ENCODE data around the gene KCNMA1.

Gene KCNMA1

GRCh38 chr10:77158666-77159065 is 478.9 kb downstream of the KCNMA1 start:
- in situ Hi-C loops (cut with HindIII; ENCODE audit: low sequenced_read_pairs) = loop anchor here (25.0 kb wide), 1 partner anchor 479 kb away; the partner anchor contains the start of gene KCNMA1

GRCh38 chr10:77157248-77158019 is 480.2 kb downstream of the KCNMA1 start:
- in situ Hi-C loops (cut with HindIII; ENCODE audit: low sequenced_read_pairs) = loop anchor here (25.0 kb wide), 1 partner anchor 480 kb away; the partner anchor contains the start of gene KCNMA1

- in situ Hi-C loops (cut with HindIII; ENCODE audit: low sequenced_read_pairs) = loop anchor here (25.0 kb wide), 1 partner anchor 481 kb away; the partner anchor contains the start of gene KCNMA1
Observed at GRCh38 chr10:77156406-77156879, 481.2 kb downstream of the KCNMA1 start.

- in situ Hi-C loops (cut with HindIII; ENCODE audit: low sequenced_read_pairs) = loop anchor here (25.0 kb wide), 1 partner anchor 485 kb away; the partner anchor contains the start of gene KCNMA1
Observed at GRCh38 chr10:77152256-77152655, 485.4 kb downstream of the KCNMA1 start.

- in situ Hi-C loops (cut with HindIII; ENCODE audit: low sequenced_read_pairs) = loop anchor here (25.0 kb wide), 1 partner anchor 486 kb away; the partner anchor contains the start of gene KCNMA1
Observed at GRCh38 chr10:77151408-77151807, 486.2 kb downstream of the KCNMA1 start.

- in situ Hi-C loops (cut with HindIII; ENCODE audit: low sequenced_read_pairs) = loop anchor here (25.0 kb wide), 1 partner anchor 488 kb away; the partner anchor contains the start of gene KCNMA1
Observed at GRCh38 chr10:77149706-77150105, 487.9 kb downstream of the KCNMA1 start.

- in situ Hi-C loops (cut with HindIII; ENCODE audit: low sequenced_read_pairs) = no loop called here
Observed at GRCh38 chr10:77149001-77149400, 488.6 kb downstream of the KCNMA1 start.

GRCh38 chr10:77147871-77148270 is 489.7 kb downstream of the KCNMA1 start:
- in situ Hi-C loops (cut with HindIII; ENCODE audit: low sequenced_read_pairs) = no loop called here

- in situ Hi-C loops (cut with HindIII; ENCODE audit: low sequenced_read_pairs) = no loop called here
Observed at GRCh38 chr10:77146712-77147336, 490.8 kb downstream of the KCNMA1 start.

GRCh38 chr10:77144656-77145055 is 493.0 kb downstream of the KCNMA1 start:
- in situ Hi-C loops (cut with HindIII; ENCODE audit: low sequenced_read_pairs) = no loop called here

- in situ Hi-C loops (cut with HindIII; ENCODE audit: low sequenced_read_pairs) = no loop called here
Observed at GRCh38 chr10:77139252-77140160, 498.1 kb downstream of the KCNMA1 start.

GRCh38 chr10:77138541-77138940 is 499.1 kb downstream of the KCNMA1 start:
- in situ Hi-C loops (cut with HindIII; ENCODE audit: low sequenced_read_pairs) = no loop called here

- in situ Hi-C loops (cut with HindIII; ENCODE audit: low sequenced_read_pairs) = no loop called here
Observed at GRCh38 chr10:77135555-77135954, 502.1 kb downstream of the KCNMA1 start.

GRCh38 chr10:77131214-77131613 is 506.4 kb downstream of the KCNMA1 start:
- in situ Hi-C loops (cut with HindIII; ENCODE audit: low sequenced_read_pairs) = no loop called here

- in situ Hi-C loops (cut with HindIII; ENCODE audit: low sequenced_read_pairs) = no loop called here
Observed at GRCh38 chr10:77127243-77127642, 510.4 kb downstream of the KCNMA1 start.

GRCh38 chr10:77125231-77125630 is 512.4 kb downstream of the KCNMA1 start:
- in situ Hi-C loops (cut with HindIII; ENCODE audit: low sequenced_read_pairs) = no loop called here

- in situ Hi-C loops (cut with HindIII; ENCODE audit: low sequenced_read_pairs) = no loop called here
Observed at GRCh38 chr10:77123330-77123729, 514.3 kb downstream of the KCNMA1 start.

- in situ Hi-C loops (cut with HindIII; ENCODE audit: low sequenced_read_pairs) = no loop called here
Observed at GRCh38 chr10:77121829-77122228, 515.8 kb downstream of the KCNMA1 start.

GRCh38 chr10:77120666-77121376 is 516.8 kb downstream of the KCNMA1 start:
- in situ Hi-C loops (cut with HindIII; ENCODE audit: low sequenced_read_pairs) = no loop called here

- in situ Hi-C loops (cut with HindIII; ENCODE audit: low sequenced_read_pairs) = no loop called here
Observed at GRCh38 chr10:77120012-77120411, 517.6 kb downstream of the KCNMA1 start.
